Loucy (cell line): Measurements from ENCODE around the gene APOL2.
"Not testable (repeated sequence)": the region's sequence is repeated elsewhere in the genome, so short reads cannot be mapped to it uniquely, and the experiment has no call there.

Experiments
- EZH2phosphoT487 ChIP-seq: fragments of 200-600 bp; IDR thresholded peaks from 2 replicates; pipeline ENCODE4 v1.6.1; 2018; ENCODE audit warnings: antibody characterized with exemption, mild to moderate bottlenecking, moderate library complexity, borderline replicate concordance
- TF ChIP-seq, protein P1 (sequence below): fragments of 200-600 bp; sonication (generic); conservative IDR thresholded peaks from 2 replicates; pipeline ENCODE4 v1.5.1; 2014; ENCODE audit warnings: mild to moderate bottlenecking, antibody characterized with exemption, low read length

DNA sequence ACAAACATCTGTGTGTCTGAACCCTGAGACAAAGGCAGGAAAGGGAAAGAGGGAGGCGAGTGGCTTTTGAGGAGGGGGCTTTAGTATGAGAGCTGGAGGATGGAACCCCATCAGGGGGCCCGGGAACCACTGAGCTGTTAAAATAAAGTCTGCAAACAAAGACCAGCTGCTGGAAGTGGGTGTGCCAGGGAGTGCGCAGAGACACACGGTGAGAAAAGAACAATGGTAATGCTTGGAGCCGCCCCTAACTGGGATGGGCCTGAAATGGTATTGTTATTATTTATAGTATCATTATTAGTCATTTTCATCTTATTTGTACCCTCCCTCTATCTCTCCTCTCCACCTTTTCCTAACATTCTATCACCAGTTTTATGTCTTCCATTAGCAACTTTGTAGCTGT, 16.2 kb upstream of the APOL2 start:
- TF ChIP-seq, protein P1, sequence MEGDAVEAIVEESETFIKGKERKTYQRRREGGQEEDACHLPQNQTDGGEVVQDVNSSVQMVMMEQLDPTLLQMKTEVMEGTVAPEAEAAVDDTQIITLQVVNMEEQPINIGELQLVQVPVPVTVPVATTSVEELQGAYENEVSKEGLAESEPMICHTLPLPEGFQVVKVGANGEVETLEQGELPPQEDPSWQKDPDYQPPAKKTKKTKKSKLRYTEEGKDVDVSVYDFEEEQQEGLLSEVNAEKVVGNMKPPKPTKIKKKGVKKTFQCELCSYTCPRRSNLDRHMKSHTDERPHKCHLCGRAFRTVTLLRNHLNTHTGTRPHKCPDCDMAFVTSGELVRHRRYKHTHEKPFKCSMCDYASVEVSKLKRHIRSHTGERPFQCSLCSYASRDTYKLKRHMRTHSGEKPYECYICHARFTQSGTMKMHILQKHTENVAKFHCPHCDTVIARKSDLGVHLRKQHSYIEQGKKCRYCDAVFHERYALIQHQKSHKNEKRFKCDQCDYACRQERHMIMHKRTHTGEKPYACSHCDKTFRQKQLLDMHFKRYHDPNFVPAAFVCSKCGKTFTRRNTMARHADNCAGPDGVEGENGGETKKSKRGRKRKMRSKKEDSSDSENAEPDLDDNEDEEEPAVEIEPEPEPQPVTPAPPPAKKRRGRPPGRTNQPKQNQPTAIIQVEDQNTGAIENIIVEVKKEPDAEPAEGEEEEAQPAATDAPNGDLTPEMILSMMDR = not testable (repeated sequence)
- TF ChIP-seq EZH2phosphoT487 = not testable (repeated sequence)
